ENCODE results near the gene TRPM6. TPM values are rescaled to one million over a fixed set of nuclear protein-coding genes. Genes with fewer than 3 reads are reported as not detected.

Gene TRPM6
- total and polyA plus RNA-seq, 4 experiments from 2014 or later = not detected

DNA sequence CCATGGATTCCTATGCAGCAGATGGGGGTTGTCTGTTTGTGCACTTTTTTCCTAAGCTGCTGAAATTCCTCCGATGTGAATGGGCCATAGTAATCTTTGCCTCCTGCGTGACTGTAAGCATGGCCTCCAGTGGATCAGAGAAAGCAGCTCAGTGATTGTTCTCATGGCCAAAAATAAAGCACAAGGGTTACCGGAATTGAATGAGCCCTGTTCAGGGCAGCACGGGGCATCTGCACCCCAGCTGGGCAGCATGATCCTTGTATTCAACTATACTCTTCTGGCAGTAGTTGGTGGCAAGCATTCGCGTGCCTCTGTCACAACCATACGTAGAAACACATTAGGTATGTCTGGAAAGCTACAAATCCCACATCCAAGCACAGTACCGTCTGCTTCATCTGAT is 196.7 kb downstream of the TRPM6 start:
- intact Hi-C loops (cut with micrococcal nuclease) = no loop called here
- Histone ChIP-seq H3K36me3 (ENCODE audit: insufficient read depth, low read length) (no peaks in the 10 kb centered on the region), H3K27me3 (ENCODE audit: insufficient read depth, low read length) (no peaks in the 10 kb centered on the region), H3K4me1 (ENCODE audit: insufficient read depth, low read length) (no peaks in the 10 kb centered on the region), H3K27ac (ENCODE audit: low read depth, low read length) (no peak overlapping the region), H3K4me3 (ENCODE audit: low read length in 2 of 2) (no peak overlapping the region), H3K9me3 (ENCODE audit: control insufficient read depth in 1 of 2, low read length in 2 of 2) (no peaks in the 10 kb centered on the region)
- no peaks in the 10 kb centered on the region for H3K4me1 Mint-ChIP-seq
- H3K36me3 Mint-ChIP-seq = no peaks in the 10 kb centered on the region
- ChIA-PET CTCF (ENCODE audit: partially characterized antibody) (no interaction called here), POLR2A (ENCODE audit: partially characterized antibody) (no interaction called here)
- no peak for DNase-seq
- H3K27me3 Mint-ChIP-seq = peaks cover 7 to 8% of the 10 kb centered on the region in 2 donors
- peaks cover 0 to 3% (median 0%) of the 10 kb centered on the region in 8 donors for H3K9me3 Mint-ChIP-seq
- no peak overlapping the region for H3K27ac Mint-ChIP-seq
- no peak overlapping the region for H3K4me3 Mint-ChIP-seq

DNA sequence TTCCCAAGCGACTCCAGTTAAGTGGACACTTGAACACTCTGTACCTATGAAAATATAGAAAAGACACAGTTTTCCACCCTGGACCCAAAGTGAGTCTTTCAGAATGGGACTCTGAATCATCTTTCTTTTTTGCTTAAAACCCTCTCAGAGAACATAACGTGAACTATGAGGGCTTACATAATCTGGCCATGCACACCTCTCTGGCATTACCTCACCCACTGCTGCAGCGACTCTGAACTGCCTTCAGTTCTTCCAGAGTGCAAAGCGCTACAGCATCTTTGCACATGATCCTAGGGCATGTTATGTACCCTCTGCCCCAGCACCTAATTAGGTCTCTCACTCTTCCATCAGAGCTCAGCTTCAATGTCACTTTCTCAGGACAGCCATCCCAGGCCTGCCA is 204.4 kb downstream of the TRPM6 start:
- intact Hi-C loops (cut with micrococcal nuclease) = no loop called here
- Mint-ChIP-seq H3K36me3 (no peaks in the 10 kb centered on the region), H3K4me1 (no peaks in the 10 kb centered on the region), H3K4me3 (no peak overlapping the region), H3K9me3 (no peaks in the 10 kb centered on the region), H3K27ac (no peak overlapping the region), H3K27me3 (peaks cover 2% of the 10 kb centered on the region in 2 donors)
- Histone ChIP-seq H3K27ac (ENCODE audit: low read depth, low read length) (no peak overlapping the region), H3K4me3 (ENCODE audit: low read length in 2 of 2) (no peak overlapping the region), H3K4me1 (ENCODE audit: insufficient read depth, low read length) (no peaks in the 10 kb centered on the region), H3K27me3 (ENCODE audit: insufficient read depth, low read length) (no peaks in the 10 kb centered on the region), H3K9me3 (ENCODE audit: control insufficient read depth in 1 of 2, low read length in 2 of 2) (no peaks in the 10 kb centered on the region), H3K36me3 (ENCODE audit: insufficient read depth, low read length) (no peaks in the 10 kb centered on the region)
- DNase-seq = no peak
- ChIA-PET POLR2A (ENCODE audit: partially characterized antibody) (no interaction called here), CTCF (ENCODE audit: partially characterized antibody) (no interaction called here)

DNA sequence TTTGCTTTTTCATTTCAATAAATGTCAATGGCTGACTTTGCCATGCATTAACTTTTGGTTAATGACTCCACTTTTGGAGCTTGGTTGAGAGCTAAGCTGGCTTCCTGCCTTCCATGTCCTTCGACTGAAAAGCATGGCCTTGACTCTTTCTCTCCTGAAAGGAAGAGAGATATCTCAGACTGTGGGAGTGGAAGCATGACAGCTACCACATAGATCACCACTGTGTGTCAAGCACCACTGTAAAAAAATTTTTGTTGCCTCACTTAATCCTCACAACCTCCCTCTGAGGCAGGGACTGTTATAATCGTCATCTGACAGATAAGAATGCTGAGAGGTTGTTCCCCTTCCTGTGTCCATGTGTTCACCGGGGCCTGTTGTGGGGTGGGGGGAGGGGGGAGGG is 205.8 kb downstream of the TRPM6 start:
- ChIA-PET POLR2A (ENCODE audit: partially characterized antibody) (no interaction called here), CTCF (ENCODE audit: partially characterized antibody) (no interaction called here)
- peaks cover 2% of the 10 kb centered on the region in 2 donors for H3K27me3 Mint-ChIP-seq
- peaks cover 0 to under 1% (median 0%) of the 10 kb centered on the region in 8 donors for H3K9me3 Mint-ChIP-seq
- intact Hi-C loops (cut with micrococcal nuclease) = no loop called here
- H3K27me3 ChIP-seq (ENCODE audit: insufficient read depth, low read length) = no peaks in the 10 kb centered on the region
- DNase-seq = no peak
- H3K4me1 ChIP-seq (ENCODE audit: insufficient read depth, low read length) = no peaks in the 10 kb centered on the region
- H3K27ac ChIP-seq (ENCODE audit: low read depth, low read length) = no peak overlapping the region
- H3K4me3 Mint-ChIP-seq = no peak overlapping the region
- H3K4me1 Mint-ChIP-seq = no peaks in the 10 kb centered on the region
- no peaks in the 10 kb centered on the region for H3K36me3 ChIP-seq (ENCODE audit: insufficient read depth, low read length)
- no peaks in the 10 kb centered on the region for H3K9me3 ChIP-seq (ENCODE audit: control insufficient read depth in 1 of 2, low read length in 2 of 2)
- H3K36me3 Mint-ChIP-seq = no peaks in the 10 kb centered on the region
- H3K4me3 ChIP-seq (ENCODE audit: low read length in 2 of 2) = no peak overlapping the region
- H3K27ac Mint-ChIP-seq = no peak overlapping the region

DNA sequence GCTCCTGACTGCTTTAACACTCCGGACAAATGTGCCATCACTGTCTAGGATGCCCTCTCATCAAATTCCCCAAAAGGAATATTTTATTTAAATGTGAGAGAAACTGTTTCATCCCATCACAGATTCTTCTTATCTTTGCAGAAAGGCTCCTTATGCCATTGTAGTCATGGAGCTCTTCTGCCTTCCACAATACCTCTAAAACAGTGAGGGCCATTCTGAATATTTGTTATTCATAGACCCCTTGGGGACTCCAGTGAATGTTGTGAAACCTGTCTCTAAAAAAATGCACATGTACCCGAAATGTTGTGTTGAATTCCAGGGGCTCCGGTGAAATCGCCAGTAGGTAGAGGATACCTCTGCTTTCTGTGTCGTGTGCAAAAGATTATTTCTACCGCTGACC is 213.6 kb downstream of the TRPM6 start:
- no peaks in the 10 kb centered on the region for H3K36me3 ChIP-seq (ENCODE audit: insufficient read depth, low read length)
- no peak overlapping the region for H3K27ac Mint-ChIP-seq
- no peaks in the 10 kb centered on the region for H3K4me1 ChIP-seq (ENCODE audit: insufficient read depth, low read length)
- no peaks in the 10 kb centered on the region for H3K9me3 ChIP-seq (ENCODE audit: control insufficient read depth in 1 of 2, low read length in 2 of 2)
- ChIA-PET POLR2A (ENCODE audit: partially characterized antibody) (no interaction called here), CTCF (ENCODE audit: partially characterized antibody) (no interaction called here)
- H3K4me1 Mint-ChIP-seq = no peaks in the 10 kb centered on the region
- no peak for DNase-seq
- H3K4me3 ChIP-seq (ENCODE audit: low read length in 2 of 2) = no peak overlapping the region
- no peaks in the 10 kb centered on the region for H3K36me3 Mint-ChIP-seq
- no peak overlapping the region for H3K4me3 Mint-ChIP-seq
- no peak overlapping the region for H3K27ac ChIP-seq (ENCODE audit: low read depth, low read length)
- intact Hi-C loops (cut with micrococcal nuclease) = no loop called here
- H3K9me3 Mint-ChIP-seq = peaks cover 0 to 4% (median 0%) of the 10 kb centered on the region in 8 donors
- H3K27me3 Mint-ChIP-seq = no peaks in the 10 kb centered on the region
- no peaks in the 10 kb centered on the region for H3K27me3 ChIP-seq (ENCODE audit: insufficient read depth, low read length)

Other genes starting within 250 kb of the TRPM6 start
- 1 to 10 TPM; 7.1 to 7.4 TPM for gene C9orf40, start 65.0 kb upstream of the TRPM6 start, total RNA-seq
- 1 to 10 TPM; 2.2 to 3.8 TPM for gene C9orf40, start 65.0 kb upstream of the TRPM6 start, polyA plus RNA-seq
- gene CARNMT1, start 140.4 kb upstream of the TRPM6 start, total RNA-seq = 10 to 100 TPM; 28.7 to 29.4 TPM
- gene CARNMT1, start 140.4 kb upstream of the TRPM6 start, polyA plus RNA-seq = 10 to 100 TPM; 12.5 to 12.9 TPM
- gene NMRK1, start 200.2 kb upstream of the TRPM6 start, total RNA-seq = 100 to 1,000 TPM; 111 to 113 TPM
- gene NMRK1, start 200.2 kb upstream of the TRPM6 start, polyA plus RNA-seq = 100 to 1,000 TPM in 1 of 2 donors, 10 to 100 TPM in 1; 81.3 to 131 TPM
- gene OSTF1, start 200.6 kb upstream of the TRPM6 start, total RNA-seq = 10 to 100 TPM; 59.8 to 60.8 TPM
- gene OSTF1, start 200.6 kb upstream of the TRPM6 start, polyA plus RNA-seq = 100 to 1,000 TPM; 178 to 188 TPM

All from CD4-positive, alpha-beta memory T cell (primary cell).